ENCODE data around the gene SUOX. TPM values are rescaled to one million over a fixed set of nuclear protein-coding genes. Genes with fewer than 3 reads are reported as not detected.
"Not testable (repeated sequence)": the region's sequence is repeated elsewhere in the genome, so short reads cannot be mapped to it uniquely, and the experiment has no call there.

Gene SUOX
- total RNA-seq, 1 donor from 2014 or later: 58.5 TPM

DNA sequence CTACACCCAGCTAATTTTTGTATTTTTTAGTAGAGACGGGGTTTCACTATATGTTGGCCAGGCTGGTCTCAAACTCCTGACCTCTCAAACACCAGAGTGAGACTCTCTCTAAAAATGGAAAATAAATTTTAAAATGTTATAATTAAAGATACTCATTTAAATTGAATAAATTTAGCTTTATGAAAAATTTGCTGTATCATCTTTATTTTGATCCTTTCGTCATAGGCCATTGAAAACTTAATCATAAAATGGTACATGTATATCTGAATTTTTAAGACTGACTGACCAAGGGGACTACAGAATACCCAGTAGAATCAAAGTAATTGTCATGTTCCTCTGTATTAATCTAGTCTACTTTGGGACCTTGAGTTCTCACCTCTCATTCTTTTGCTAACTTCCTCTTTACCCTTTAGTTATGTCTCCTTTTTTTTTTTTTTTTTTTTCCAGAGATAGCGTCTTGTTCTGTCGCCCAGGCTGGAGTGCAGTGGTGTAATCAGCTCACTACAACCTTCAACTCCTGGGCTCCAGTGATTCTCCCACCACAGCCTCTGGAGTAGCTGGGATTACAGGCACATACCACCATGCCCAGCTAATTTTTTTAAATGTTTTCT lies 13.7 kb upstream of the SUOX start:
- DNase-seq (ENCODE audit: low spot score): no peak

- no peak for DNase-seq (ENCODE audit: low spot score)
These were observed 12.2 kb upstream of the SUOX start for GRCh38 chr12:55984861-55985260.

- DNase-seq (ENCODE audit: low spot score): no peak
These were observed 11.7 kb upstream of the SUOX start for GRCh38 chr12:55985341-55985740.

GRCh38 chr12:55985976-55986375 lies 11.1 kb upstream of the SUOX start:
- not testable (repeated sequence) for DNase-seq (ENCODE audit: low spot score)

- DNase-seq (ENCODE audit: low spot score): no peak
These were observed 6.0 kb upstream of the SUOX start for GRCh38 chr12:55991110-55991509.

GRCh38 chr12:55993230-55993853 lies 3.7 kb upstream of the SUOX start:
- DNase-seq (ENCODE audit: low spot score): no peak

DNA sequence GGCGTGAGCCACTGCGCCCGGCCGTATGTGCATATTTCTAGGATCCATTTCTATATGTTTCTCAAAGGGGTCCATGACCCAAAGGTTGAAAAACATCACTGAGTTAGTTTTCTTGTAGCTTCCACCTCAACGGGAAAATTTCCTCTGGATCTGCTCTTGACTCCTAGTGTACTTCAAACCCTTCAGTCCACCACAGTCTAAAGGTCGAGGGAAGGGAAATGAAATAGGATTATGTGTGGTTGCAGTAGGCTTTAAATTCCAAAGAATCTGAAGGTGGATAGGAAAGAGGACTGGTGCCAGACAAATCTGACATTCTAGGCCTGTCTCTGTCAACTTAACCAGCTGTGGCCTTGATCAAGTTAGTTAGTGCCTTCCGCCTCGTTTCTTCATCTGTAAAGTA lies 1.7 kb upstream of the SUOX start:
- no peak for DNase-seq (ENCODE audit: low spot score)

DNA sequence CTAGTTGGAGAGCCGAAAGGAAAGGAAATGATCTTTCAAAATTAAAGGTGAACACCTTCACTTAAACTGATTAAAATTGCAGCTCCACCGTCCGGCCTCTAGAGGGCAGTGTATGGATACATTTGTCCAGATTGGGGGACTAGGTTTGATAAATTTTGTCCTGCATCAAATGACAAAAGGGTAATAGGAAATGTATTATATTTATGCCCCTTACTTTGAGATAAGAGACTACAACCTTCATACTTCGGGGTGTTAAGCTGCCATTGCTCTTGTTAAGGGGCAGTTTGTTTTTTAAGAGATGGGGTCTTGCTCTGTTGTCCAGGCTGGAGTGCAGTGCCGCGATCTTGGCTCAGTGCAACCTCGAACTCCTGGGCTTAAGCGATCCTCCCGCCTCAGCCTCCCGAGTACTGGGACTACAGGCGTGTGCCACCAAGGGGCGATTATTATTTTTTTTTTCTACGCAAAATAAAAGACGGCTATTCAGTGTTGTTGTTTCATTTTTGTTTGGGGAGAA lies 818 bp upstream of the SUOX start:
- peak; percentile 74 for DNase-seq (ENCODE audit: low spot score)

- DNase-seq (ENCODE audit: low spot score): no peak
These were observed 421 bp downstream of the SUOX start for GRCh38 chr12:55997535-55997859.

DNA sequence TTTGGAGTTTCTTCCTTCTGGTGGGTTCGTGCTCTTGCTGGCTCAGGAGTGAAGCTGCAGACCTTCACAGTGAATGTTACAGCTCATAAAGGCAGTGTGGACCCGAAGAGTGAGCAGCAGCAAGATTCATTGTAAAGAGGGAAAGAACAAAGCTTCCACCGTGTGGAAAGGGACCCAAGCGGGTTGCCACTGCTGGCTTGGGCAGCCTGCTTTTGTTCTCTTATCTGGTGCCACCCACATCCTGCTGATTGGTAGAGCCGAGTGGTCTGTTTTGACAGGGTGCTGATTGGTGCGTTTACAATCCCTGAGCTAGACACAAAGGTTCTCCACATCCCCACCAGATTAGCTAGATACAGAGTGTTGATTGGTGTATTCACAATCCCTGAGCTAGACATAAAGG lies 2.4 kb downstream of the SUOX start:
- not testable (repeated sequence) for DNase-seq (ENCODE audit: low spot score)

DNA sequence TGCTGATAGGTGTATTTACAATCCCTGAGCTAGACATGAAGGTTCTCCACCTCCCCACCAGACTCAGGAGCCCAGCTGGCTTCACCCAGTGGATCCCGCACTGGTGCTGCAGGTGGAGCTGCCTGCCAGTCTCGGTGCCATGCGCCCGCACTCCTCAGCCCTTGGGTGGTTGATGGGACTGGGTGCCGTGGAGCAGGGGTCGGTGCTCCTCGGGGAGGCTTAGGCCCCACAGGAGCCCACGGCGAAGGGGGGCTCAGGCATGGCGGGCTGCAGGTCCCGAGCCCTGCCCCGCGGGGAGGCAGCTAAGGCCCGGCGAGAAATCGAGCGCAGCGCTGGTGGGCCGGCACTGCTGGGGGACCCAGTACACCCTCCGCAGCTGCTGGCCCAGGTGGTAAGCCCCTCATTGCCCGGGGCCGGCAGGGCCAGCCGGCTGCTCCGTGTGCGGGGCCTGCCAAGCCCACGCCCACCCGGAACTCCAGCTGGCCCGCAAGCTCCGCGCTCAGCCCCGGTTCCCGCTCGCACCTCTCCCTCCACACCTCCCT lies 3.0 kb downstream of the SUOX start:
- DNase-seq (ENCODE audit: low spot score): not testable (repeated sequence)

DNA sequence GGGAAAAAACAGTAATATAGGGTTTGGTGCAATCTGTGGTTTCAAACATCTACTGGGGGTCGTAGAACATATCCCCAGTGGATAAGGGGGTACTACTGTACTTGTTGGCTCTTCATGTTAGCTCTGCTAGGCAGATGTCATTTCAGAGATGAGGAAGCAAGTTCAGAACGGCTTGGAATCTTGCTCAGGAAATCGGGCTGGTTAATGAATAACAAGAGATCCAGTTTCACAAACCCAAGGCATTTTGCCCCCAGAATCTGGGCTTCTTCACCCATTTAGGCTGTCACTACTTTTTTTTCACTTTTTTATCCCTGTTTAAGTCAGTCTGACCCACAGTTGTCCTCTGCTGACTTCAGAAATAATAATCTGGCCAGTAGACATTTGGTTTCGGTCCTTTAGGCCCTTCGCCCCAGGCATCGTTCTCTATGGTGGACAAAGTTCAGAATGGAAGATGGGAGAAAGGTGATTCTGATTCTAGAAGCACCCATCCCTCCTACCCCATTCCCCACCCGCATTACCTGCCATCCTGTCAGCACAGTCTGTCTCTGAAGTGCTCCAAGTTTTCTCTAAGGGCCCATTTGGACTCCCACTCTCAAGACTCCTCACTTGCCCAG lies 4.5 kb downstream of the SUOX start:
- no peak for DNase-seq (ENCODE audit: low spot score)

DNA sequence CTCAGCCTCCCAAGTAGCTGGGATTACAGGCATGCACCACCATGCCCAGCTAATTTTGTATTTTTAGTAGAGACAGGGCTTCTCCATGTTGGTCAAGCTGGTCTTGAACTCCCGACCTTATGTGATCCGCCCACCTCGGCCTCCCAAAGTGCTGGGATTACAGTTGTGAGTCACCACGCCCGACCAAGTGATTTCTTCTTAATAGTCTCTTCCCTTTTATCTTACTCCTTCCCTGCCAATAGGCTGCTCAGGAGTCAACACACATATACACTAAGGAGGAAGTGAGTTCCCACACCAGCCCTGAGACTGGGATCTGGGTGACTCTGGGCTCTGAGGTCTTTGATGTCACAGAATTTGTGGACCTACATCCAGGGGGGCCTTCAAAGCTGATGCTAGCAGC lies 6.3 kb downstream of the SUOX start:
- not testable (repeated sequence) for DNase-seq (ENCODE audit: low spot score)

DNA sequence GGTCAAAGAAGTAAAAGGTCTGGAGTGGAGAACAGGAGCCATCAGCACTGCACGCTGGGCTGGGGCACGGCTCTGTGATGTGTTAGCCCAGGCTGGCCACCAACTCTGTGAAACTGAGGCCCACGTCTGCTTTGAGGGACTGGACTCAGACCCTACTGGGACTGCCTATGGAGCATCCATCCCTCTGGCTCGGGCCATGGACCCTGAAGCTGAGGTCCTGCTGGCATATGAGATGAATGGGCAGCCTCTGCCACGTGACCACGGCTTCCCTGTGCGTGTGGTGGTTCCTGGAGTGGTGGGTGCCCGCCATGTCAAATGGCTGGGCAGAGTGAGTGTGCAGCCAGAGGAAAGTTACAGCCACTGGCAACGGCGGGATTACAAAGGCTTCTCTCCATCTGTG lies 7.1 kb downstream of the SUOX start:
- no peak for DNase-seq (ENCODE audit: low spot score)

DNA sequence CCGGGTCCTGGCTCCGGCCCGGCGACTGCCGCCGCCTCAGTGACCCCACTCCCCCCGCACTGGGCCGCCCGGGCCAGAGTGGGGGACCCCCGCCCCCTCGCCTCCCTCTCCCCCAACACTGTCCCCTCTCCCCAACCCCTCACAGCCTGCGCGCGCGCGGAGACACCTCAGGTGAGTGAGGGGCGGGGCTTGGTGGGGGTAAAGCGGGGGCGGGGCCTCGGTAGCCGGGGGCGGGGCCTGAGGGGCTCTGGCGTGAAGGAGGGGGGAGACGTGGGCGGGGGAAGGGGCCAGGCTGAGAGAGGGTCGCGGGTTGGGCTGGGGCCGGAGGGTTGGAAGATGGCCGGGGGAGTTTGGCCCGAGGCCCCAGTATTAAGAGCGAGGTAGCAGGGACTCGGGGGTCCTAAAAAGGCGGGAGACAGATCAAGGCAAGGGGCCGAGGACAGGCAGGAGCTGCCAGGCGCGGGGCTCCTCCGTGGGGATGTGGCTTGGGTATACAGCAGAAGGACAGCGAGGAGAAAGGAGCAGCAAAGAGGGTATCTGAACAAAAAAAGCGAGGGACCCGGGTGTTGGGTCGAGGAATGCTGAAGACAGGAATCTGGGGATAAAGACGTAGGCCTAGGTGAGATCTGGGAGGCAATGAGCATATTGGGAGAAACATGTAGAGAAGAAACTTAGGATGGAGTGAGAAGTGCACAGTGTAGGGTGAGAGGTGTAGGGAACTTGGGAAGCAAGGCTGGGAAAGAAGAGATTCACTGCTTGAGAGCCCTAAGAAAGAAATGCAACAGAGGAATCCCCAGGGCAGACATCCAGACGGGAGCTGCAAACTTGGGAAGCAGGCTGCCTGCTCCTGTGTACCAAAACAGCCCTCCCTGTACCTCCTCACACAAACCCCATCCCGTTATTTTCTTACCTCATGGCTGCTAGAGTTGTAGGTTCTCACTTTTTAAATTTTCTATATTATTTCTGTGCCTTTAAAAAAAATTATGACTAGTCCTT lies 10.8 kb downstream of the SUOX start:
- DNase-seq (ENCODE audit: low spot score): peak; percentile 61

DNA sequence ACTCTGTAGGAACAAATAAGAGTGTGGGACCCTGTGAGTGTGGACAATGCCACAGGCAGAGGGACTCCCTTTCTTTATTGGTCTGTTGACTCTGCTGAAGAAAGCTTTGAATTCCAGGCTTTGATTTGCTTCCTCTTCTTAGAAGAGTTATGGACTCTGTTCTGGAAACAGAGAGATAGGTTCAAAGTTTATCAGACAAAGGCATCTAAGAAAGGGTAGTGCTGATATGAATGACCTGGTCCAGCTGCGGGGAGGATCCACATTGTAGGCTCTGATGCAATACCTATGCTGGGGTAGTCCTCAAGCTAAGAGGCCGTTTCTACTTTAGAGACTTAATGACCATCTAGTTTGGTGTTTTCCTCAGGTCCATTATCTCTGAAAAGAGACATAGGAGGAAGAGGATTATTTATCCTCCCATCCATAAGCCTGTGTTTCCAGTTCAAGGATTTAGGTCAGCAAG lies 13.1 kb downstream of the SUOX start:
- DNase-seq (ENCODE audit: low spot score): no peak

DNA sequence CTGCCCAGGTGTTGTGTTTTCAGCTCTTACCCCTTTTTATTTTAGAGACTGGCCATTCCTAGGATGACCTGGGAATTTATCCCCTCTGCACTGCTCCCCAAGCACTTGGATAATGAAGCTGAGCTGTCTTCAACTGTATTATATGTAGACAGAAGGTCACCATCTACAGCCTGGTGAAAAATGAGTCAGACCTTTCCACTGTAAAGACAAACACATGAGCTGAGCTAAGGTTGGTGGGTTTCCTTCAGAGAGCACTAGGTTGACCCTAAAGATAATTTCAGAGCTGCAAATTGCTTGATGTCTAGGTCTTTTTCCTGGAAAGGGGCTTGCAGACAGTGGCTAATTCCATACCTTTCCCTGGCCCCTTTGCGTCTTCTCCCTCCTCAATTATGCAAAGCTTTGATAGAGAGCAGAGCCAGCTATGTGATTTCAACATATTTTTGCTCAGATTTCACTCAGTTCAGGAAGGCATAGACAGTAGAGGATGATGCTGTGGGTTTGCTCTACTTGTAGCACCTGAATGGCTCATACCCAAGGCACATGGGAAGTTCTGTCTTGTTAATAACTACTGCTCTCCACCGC lies 14.5 kb downstream of the SUOX start:
- DNase-seq (ENCODE audit: low spot score): no peak

DNA sequence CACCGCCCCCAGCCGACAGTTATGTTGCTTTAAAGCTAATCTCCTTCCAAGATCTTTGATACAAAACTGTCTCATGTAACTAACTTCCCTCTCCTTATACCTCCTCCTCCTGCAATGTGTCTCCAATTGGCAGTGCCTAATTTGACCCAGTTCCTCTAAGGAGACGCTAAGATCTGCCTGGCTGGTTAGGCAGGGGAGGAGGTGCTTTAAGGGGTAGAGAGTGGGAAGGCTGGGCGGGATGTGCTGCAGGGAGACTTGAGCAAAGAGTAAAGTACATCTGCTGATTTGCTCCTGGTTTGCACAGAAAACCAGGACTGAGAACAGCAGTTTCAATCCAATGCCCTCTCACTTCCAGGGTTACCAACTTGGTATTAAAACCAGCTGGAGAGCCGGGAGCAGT lies 16.4 kb downstream of the SUOX start:
- no peak for DNase-seq (ENCODE audit: low spot score)

DNA sequence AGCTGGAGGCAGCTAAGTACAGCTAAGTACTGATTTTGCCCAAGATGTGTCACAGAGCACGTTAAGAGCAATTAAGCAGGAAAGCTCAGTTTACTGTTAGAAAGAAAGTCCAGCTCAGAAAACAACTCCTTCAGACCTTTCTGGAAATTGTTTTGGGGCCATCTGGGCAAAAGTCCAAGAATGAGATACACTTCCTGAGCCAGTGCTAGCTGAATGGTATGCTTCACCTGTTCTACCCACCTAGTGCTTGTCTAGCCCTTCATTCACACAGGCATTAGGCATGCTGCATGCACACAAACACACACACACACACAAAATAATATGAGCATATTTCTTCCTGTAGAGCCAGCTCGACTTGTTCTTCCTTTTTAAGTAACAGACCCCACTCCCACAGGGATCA lies 17.1 kb downstream of the SUOX start:
- no peak for DNase-seq (ENCODE audit: low spot score)

- DNase-seq (ENCODE audit: low spot score): no peak
These were observed 20.1 kb downstream of the SUOX start for GRCh38 chr12:56017181-56017580.

DNA sequence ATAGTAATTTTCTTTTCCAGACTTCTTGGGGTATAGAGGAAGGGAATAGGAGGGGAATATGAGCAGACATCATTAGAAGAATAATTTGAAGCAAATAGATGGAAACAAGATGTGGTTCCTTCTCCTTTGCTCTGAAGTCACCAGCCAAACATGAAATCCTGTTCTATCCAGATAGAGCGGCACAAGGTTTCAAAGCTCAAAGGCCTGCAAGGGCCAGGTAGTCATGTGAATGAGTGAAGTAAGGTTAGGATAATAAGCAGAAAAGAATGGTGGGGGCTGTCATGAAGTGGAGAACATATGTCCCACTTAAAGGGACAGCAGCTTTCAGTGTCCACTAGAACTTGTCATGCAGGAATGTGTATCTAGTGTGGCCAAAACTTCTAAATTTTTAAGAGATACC lies 21.3 kb downstream of the SUOX start:
- DNase-seq (ENCODE audit: low spot score): no peak

All from ureter (tissue), 1 donor.